GM06990 (cell line): ENCODE measurements around the gene TCP11.

Source experiments
- DNase-seq: peaks from one replicate; pipeline ENCODE4 v3.0.0-alpha.2; 2011; ENCODE audit not compliant: insufficient read length; ENCODE audit errors: extremely low read depth
- H3K27me3 ChIP-seq: replicated peaks from 2 replicates; pipeline ENCODE4 v1.6.0; 2011; ENCODE audit warnings: low read length; ENCODE audit not compliant: control insufficient read depth, insufficient read depth
- H3K36me3 ChIP-seq: 2 replicates; pipeline ENCODE4 v1.5.1; 2011; ENCODE audit warnings: low read length; ENCODE audit not compliant: control insufficient read depth, insufficient read depth
- H3K4me3 ChIP-seq: replicated peaks from 2 replicates; pipeline ENCODE4 v1.5.1; 2011; ENCODE audit warnings: low read depth, mild to moderate bottlenecking, control low read depth, low read length
- TF ChIP-seq, protein P1 (sequence below): IDR thresholded peaks from 2 replicates; pipeline ENCODE4 v1.5.1; 2011; ENCODE audit warnings: low read length, control low read depth, mild to moderate bottlenecking, inconsistent platforms; ENCODE audit not compliant: insufficient read depth, poor library complexity, severe bottlenecking

The TCP11 gene

DNA sequence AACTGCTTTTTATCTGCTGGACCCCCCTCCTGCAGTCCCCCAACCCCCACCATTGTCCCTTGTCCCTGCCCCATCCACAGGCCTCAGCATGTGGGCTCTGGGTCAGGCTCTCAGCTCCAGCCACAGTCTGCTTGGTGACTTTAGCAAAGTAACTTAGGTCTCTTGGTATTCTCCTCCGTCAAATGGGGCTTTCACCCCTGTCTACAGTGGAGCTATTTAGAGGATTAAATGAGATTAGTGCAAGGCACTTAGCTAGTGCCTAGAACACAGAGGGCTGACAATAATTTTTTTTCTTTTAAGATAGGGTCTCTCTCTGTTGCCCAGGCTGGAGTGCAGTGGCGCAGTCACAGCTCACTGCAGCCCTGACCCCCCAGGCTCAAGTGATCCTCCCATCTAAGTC lies 71.9 kb downstream of the TCP11 start:
- TF ChIP-seq, protein P1, sequence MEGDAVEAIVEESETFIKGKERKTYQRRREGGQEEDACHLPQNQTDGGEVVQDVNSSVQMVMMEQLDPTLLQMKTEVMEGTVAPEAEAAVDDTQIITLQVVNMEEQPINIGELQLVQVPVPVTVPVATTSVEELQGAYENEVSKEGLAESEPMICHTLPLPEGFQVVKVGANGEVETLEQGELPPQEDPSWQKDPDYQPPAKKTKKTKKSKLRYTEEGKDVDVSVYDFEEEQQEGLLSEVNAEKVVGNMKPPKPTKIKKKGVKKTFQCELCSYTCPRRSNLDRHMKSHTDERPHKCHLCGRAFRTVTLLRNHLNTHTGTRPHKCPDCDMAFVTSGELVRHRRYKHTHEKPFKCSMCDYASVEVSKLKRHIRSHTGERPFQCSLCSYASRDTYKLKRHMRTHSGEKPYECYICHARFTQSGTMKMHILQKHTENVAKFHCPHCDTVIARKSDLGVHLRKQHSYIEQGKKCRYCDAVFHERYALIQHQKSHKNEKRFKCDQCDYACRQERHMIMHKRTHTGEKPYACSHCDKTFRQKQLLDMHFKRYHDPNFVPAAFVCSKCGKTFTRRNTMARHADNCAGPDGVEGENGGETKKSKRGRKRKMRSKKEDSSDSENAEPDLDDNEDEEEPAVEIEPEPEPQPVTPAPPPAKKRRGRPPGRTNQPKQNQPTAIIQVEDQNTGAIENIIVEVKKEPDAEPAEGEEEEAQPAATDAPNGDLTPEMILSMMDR = no peak
- Histone ChIP-seq H3K27me3 (no peaks in the 10 kb centered on the region), H3K4me3 (no peak overlapping the region), H3K36me3 (no peaks in the 10 kb centered on the region; the same call in 1 of the 2 replicates)
- DNase-seq = no peak

DNA sequence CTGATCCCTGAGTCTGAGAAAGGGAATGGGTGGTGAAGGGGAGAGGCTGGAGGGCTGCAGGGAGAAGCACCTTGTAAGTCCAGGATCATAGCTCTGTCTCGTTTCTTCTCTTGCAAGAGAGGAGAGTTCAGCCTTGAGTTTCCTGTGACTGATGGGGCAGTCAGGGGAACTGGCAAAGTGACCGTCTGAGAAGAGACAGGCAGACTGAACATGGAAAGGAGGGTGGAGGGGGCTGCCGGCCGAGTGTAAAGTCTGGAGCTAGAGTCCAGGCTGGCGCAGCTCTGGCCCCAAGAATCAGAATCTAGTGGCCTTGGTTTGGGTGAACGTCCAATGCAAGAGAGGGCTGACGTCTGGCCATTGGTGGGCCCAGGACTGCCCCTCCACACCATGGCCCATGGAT lies 72.5 kb downstream of the TCP11 start:
- TF ChIP-seq, protein P1 = no peak
- Histone ChIP-seq H3K27me3 (no peaks in the 10 kb centered on the region), H3K36me3 (no peaks in the 10 kb centered on the region; the same call in 1 of the 2 replicates), H3K4me3 (no peak overlapping the region)
- no peak for DNase-seq

DNA sequence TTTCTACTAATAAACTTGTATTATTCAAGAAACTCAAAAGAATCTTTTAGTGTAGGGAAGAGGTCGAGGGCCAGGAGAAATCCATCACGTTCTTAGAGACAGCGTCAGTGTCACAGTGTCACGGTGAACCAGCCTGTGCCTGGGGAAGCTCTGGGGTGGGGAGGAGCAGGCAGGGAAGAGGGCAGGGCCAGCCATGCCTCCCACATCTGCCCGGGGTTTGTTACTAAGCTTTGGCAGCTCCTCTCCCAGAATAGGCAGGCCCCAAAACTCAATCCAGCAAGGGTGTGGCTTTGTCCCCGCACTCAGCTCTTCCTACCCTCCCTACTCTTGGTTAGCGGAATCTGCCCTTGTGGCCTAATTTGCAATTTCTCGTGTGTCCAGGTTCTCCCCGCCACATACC lies 72.9 kb downstream of the TCP11 start:
- Histone ChIP-seq H3K4me3 (no peak overlapping the region), H3K36me3 (no peaks in the 10 kb centered on the region; the same call in 1 of the 2 replicates), H3K27me3 (no peaks in the 10 kb centered on the region)
- DNase-seq = no peak
- TF ChIP-seq, protein P1 = no peak
